Loucy (cell line): Measurements from ENCODE around the gene APOH.
A peak's percentile ranks its signal among the peaks of the same experiment; 100 is the strongest.

Experiments
- H2AFZ ChIP-seq: fragments of 200-600 bp; sonication (generic); 2 replicates; pipeline ENCODE4 v1.6.0; 2016; ENCODE audit warnings: antibody characterized with exemption, mild to moderate bottlenecking, low read length, moderate library complexity
- H3F3A ChIP-seq: fragments of 200-600 bp; 2 replicates; pipeline ENCODE4 v1.6.0; 2016; ENCODE audit warnings: antibody characterized with exemption, low read depth, mild to moderate bottlenecking
- H3K27me3 ChIP-seq: fragments of 200-600 bp; sonication (generic); 2 replicates; pipeline ENCODE4 v1.6.1; 2014; ENCODE audit warnings: low read length, mild to moderate bottlenecking; ENCODE audit not compliant: insufficient read depth, poor library complexity, severe bottlenecking
- H3K36me3 ChIP-seq: fragments of 200-600 bp; sonication (generic); 2 replicates; pipeline ENCODE4 v1.6.1; 2016; ENCODE audit warnings: low read length; ENCODE audit not compliant: insufficient read depth
- H3K4me1 ChIP-seq: fragments of 200-600 bp; sonication (generic); 2 replicates; pipeline ENCODE4 v1.5.1; 2014; ENCODE audit warnings: low read length, mild to moderate bottlenecking; ENCODE audit not compliant: insufficient read depth, poor library complexity, severe bottlenecking
- H3K4me2 ChIP-seq: fragments of 200-600 bp; sonication (generic); 2 replicates; pipeline ENCODE4 v1.6.0; 2014; ENCODE audit warnings: antibody characterized with exemption, low read length, low read depth, mild to moderate bottlenecking; ENCODE audit not compliant: poor library complexity, severe bottlenecking
- H3K4me3 ChIP-seq: fragments of 200-600 bp; sonication (generic); 2 replicates; pipeline ENCODE4 v1.5.1; 2014; ENCODE audit warnings: low read length, mild to moderate bottlenecking, mixed read lengths; ENCODE audit not compliant: poor library complexity, severe bottlenecking
- H3K79me2 ChIP-seq: fragments of 200-600 bp; sonication (generic); 2 replicates; pipeline ENCODE4 v1.6.1; 2014; ENCODE audit warnings: low read length; ENCODE audit not compliant: insufficient read depth
- H3K9ac ChIP-seq: fragments of 200-600 bp; sonication (generic); 2 replicates; pipeline ENCODE4 v1.6.0; 2014; ENCODE audit warnings: mild to moderate bottlenecking, low read depth, low read length, moderate library complexity; ENCODE audit not compliant: poor library complexity, severe bottlenecking
- H3K9me2 ChIP-seq: fragments of 200-600 bp; sonication (generic); replicated peaks from 2 replicates; pipeline ENCODE4 v1.6.1; 2016; ENCODE audit warnings: low read depth, low read length, mixed read lengths
- H3K9me3 ChIP-seq: fragments of 200-600 bp; sonication (generic); 2 replicates; pipeline ENCODE4 v1.6.1; 2014; ENCODE audit warnings: mild to moderate bottlenecking, antibody characterized with exemption, low read length, low read depth; ENCODE audit not compliant: insufficient read depth
- H4K20me1 ChIP-seq: fragments of 200-600 bp; sonication (generic); 2 replicates; pipeline ENCODE4 v1.6.0; 2014; ENCODE audit warnings: antibody characterized with exemption, low read length, mild to moderate bottlenecking; ENCODE audit not compliant: insufficient read depth, poor library complexity, severe bottlenecking
- EZH2phosphoT487 ChIP-seq: fragments of 200-600 bp; IDR thresholded peaks from 2 replicates; pipeline ENCODE4 v1.6.1; 2018; ENCODE audit warnings: antibody characterized with exemption, mild to moderate bottlenecking, moderate library complexity, borderline replicate concordance
- TF ChIP-seq, protein P1 (sequence below): fragments of 200-600 bp; sonication (generic); conservative IDR thresholded peaks from 2 replicates; pipeline ENCODE4 v1.5.1; 2014; ENCODE audit warnings: mild to moderate bottlenecking, antibody characterized with exemption, low read length

APOH gene

GRCh38 chr17:66191593-66192377 is 37.4 kb downstream of the APOH start, which contains the start of gene CEP112:
Gene CEP112 (minus strand): TSS chr17:66192133.
- Histone ChIP-seq H3K9ac (peak within 1 kb of the TSS; percentile 62), H3K9me3 (no peaks in the 10 kb centered on the region), H3K36me3 (no peaks in the 10 kb centered on the region), H3K9me2 (no peaks in the 10 kb centered on the region), H3K79me2 (no peaks in the 10 kb centered on the region), H3K4me3 (peak within 1 kb of the TSS; percentile 81), H3F3A (no peaks in the 10 kb centered on the region), H4K20me1 (no peaks in the 10 kb centered on the region), H2AFZ (peak within 1 kb of the TSS; percentile 95), H3K27me3 (no peaks in the 10 kb centered on the region), H3K4me2 (peak within 1 kb of the TSS; percentile 83), H3K4me1 (peaks cover 10% of the 10 kb centered on the region)
- TF ChIP-seq, protein P1, sequence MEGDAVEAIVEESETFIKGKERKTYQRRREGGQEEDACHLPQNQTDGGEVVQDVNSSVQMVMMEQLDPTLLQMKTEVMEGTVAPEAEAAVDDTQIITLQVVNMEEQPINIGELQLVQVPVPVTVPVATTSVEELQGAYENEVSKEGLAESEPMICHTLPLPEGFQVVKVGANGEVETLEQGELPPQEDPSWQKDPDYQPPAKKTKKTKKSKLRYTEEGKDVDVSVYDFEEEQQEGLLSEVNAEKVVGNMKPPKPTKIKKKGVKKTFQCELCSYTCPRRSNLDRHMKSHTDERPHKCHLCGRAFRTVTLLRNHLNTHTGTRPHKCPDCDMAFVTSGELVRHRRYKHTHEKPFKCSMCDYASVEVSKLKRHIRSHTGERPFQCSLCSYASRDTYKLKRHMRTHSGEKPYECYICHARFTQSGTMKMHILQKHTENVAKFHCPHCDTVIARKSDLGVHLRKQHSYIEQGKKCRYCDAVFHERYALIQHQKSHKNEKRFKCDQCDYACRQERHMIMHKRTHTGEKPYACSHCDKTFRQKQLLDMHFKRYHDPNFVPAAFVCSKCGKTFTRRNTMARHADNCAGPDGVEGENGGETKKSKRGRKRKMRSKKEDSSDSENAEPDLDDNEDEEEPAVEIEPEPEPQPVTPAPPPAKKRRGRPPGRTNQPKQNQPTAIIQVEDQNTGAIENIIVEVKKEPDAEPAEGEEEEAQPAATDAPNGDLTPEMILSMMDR = no peak
- TF ChIP-seq EZH2phosphoT487 = no peak

GRCh38 chr17:66190738-66191592 is 38.2 kb downstream of the APOH start:
- Histone ChIP-seq H3K4me1 (peaks cover 10% of the 10 kb centered on the region), H2AFZ (peak overlapping the region; percentile 95), H3K4me2 (peak overlapping the region; percentile 83), H3K9me3 (no peaks in the 10 kb centered on the region), H3K27me3 (no peaks in the 10 kb centered on the region), H4K20me1 (no peaks in the 10 kb centered on the region), H3F3A (no peaks in the 10 kb centered on the region), H3K9me2 (no peaks in the 10 kb centered on the region), H3K79me2 (no peaks in the 10 kb centered on the region), H3K9ac (peak overlapping the region; percentile 62), H3K4me3 (peak overlapping the region; percentile 81), H3K36me3 (no peaks in the 10 kb centered on the region)
- TF ChIP-seq EZH2phosphoT487 = no peak
- TF ChIP-seq, protein P1 = no peak

GRCh38 chr17:66187718-66188117 is 41.5 kb downstream of the APOH start:
- no peak overlapping the region for H3K4me2 ChIP-seq
- H3K27me3 ChIP-seq = no peaks in the 10 kb centered on the region
- no peak overlapping the region for H2AFZ ChIP-seq
- no peaks in the 10 kb centered on the region for H3K9me3 ChIP-seq
- no peaks in the 10 kb centered on the region for H3F3A ChIP-seq
- no peaks in the 10 kb centered on the region for H4K20me1 ChIP-seq
- H3K9me2 ChIP-seq = no peaks in the 10 kb centered on the region
- no peak for TF ChIP-seq EZH2phosphoT487
- TF ChIP-seq, protein P1 = no peak
- H3K4me1 ChIP-seq = peaks cover 10% of the 10 kb centered on the region
- no peaks in the 10 kb centered on the region for H3K79me2 ChIP-seq
- H3K4me3 ChIP-seq = no peak overlapping the region
- H3K36me3 ChIP-seq = no peaks in the 10 kb centered on the region
- no peak overlapping the region for H3K9ac ChIP-seq
